ENCODE measurements around the gene PAX6. TPM values are rescaled to one million over a fixed set of nuclear protein-coding genes. Genes with fewer than 3 reads are reported as not detected.

The PAX6 gene
- total and polyA plus RNA-seq, 2 donors (not counting 1 experiment from before 2014, with no cell fraction given), result 0.44 TPM; not detected in 1

GRCh38 chr11:31834237-31834636 is 23.1 kb upstream of the PAX6 start:
- Histone ChIP-seq H3K4me1 (ENCODE audit: control insufficient read depth, extremely low read depth, insufficient read depth, low read length) (no peaks in the 10 kb centered on the region), H2AFZ (ENCODE audit: low read length) (no peak overlapping the region), H3K27ac (ENCODE audit: insufficient read depth, low read length) (no peak overlapping the region), H3K9me3 (ENCODE audit: control insufficient read depth, insufficient read depth, low read depth, low read length) (no peaks in the 10 kb centered on the region), H3K9ac (ENCODE audit: insufficient read depth, low read length) (no peak overlapping the region), H3K79me2 (ENCODE audit: control insufficient read depth, insufficient read depth, low read length) (no peaks in the 10 kb centered on the region), H4K20me1 (ENCODE audit: control insufficient read depth, extremely low read depth, insufficient read depth, low read length) (no peaks in the 10 kb centered on the region), H3K4me2 (ENCODE audit: extremely low read depth, insufficient read depth, low read length) (no peak overlapping the region), H3K36me3 (ENCODE audit: control insufficient read depth, insufficient read depth, low read length) (no peaks in the 10 kb centered on the region), H3K4me3 (replicated peaks in 1 of 4; ENCODE audit: control extremely low read depth in 1 of 4, insufficient read depth in 1 of 4, low read depth in 3 of 4, low read length in 4 of 4) (no peak overlapping the region), H3K27me3 (ENCODE audit: control insufficient read depth, insufficient read depth, low read length) (peaks cover 30% of the 10 kb centered on the region)
- DNase-seq (ENCODE audit: low read depth in 2 of 2), result no peak
- TF ChIP-seq, protein P1, sequence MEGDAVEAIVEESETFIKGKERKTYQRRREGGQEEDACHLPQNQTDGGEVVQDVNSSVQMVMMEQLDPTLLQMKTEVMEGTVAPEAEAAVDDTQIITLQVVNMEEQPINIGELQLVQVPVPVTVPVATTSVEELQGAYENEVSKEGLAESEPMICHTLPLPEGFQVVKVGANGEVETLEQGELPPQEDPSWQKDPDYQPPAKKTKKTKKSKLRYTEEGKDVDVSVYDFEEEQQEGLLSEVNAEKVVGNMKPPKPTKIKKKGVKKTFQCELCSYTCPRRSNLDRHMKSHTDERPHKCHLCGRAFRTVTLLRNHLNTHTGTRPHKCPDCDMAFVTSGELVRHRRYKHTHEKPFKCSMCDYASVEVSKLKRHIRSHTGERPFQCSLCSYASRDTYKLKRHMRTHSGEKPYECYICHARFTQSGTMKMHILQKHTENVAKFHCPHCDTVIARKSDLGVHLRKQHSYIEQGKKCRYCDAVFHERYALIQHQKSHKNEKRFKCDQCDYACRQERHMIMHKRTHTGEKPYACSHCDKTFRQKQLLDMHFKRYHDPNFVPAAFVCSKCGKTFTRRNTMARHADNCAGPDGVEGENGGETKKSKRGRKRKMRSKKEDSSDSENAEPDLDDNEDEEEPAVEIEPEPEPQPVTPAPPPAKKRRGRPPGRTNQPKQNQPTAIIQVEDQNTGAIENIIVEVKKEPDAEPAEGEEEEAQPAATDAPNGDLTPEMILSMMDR (conservative IDR thresholded peaks at IDR 0.05 in 1 of 2, IDR thresholded peaks at IDR 0.05 in 1 of 2; ENCODE audit: low read depth in 1 of 2, low read length in 2 of 2), result no peak
- TF ChIP-seq EZH2 (IDR thresholded peaks at IDR 0.05; ENCODE audit: low read length, missing control alignments), result no peak

- no peak overlapping the region for H3K9ac ChIP-seq (ENCODE audit: insufficient read depth, low read length)
- H3K27me3 ChIP-seq (ENCODE audit: control insufficient read depth, insufficient read depth, low read length), result peaks cover 45% of the 10 kb centered on the region
- no peak overlapping the region for H3K27ac ChIP-seq (ENCODE audit: insufficient read depth, low read length)
- H2AFZ ChIP-seq (ENCODE audit: low read length), result no peak overlapping the region
- no peak overlapping the region for H3K4me3 ChIP-seq (replicated peaks in 1 of 4; ENCODE audit: control extremely low read depth in 1 of 4, insufficient read depth in 1 of 4, low read depth in 3 of 4, low read length in 4 of 4)
- no peaks in the 10 kb centered on the region for H3K79me2 ChIP-seq (ENCODE audit: control insufficient read depth, insufficient read depth, low read length)
- no peaks in the 10 kb centered on the region for H3K36me3 ChIP-seq (ENCODE audit: control insufficient read depth, insufficient read depth, low read length)
- TF ChIP-seq, protein P1 (conservative IDR thresholded peaks at IDR 0.05 in 1 of 2, IDR thresholded peaks at IDR 0.05 in 1 of 2; ENCODE audit: low read depth in 1 of 2, low read length in 2 of 2), result no peak
- TF ChIP-seq EZH2 (IDR thresholded peaks at IDR 0.05; ENCODE audit: low read length, missing control alignments), result no peak
- H3K4me1 ChIP-seq (ENCODE audit: control insufficient read depth, extremely low read depth, insufficient read depth, low read length), result no peaks in the 10 kb centered on the region
- H4K20me1 ChIP-seq (ENCODE audit: control insufficient read depth, extremely low read depth, insufficient read depth, low read length), result no peaks in the 10 kb centered on the region
- DNase-seq (ENCODE audit: low read depth in 2 of 2), result no peak
- no peak overlapping the region for H3K4me2 ChIP-seq (ENCODE audit: extremely low read depth, insufficient read depth, low read length)
- no peaks in the 10 kb centered on the region for H3K9me3 ChIP-seq (ENCODE audit: control insufficient read depth, insufficient read depth, low read depth, low read length)
Observed at GRCh38 chr11:31830406-31830805, 19.3 kb upstream of the PAX6 start.

DNA sequence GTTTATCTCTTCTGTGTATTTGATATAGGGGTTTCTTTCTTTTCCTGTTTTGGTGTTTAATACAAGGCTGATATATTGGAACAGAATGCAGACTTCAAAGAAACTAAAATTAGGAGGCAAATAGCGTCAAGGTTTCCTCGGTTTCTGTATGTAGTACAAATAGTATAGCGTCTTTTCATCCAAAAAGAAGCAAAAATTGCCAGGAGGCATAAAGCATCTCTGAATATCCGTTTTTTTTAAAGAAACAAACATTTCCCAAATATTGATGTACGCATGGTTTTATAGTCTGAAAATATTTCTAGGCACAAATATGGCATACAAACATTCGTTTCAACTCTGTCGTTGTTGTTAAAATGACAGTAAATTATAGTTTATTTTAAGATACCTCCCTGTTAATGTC is 17.1 kb upstream of the PAX6 start:
- Histone ChIP-seq H3K4me2 (ENCODE audit: extremely low read depth, insufficient read depth, low read length) (no peak overlapping the region), H3K4me1 (ENCODE audit: control insufficient read depth, extremely low read depth, insufficient read depth, low read length) (no peaks in the 10 kb centered on the region), H3K27me3 (ENCODE audit: control insufficient read depth, insufficient read depth, low read length) (peaks cover 56% of the 10 kb centered on the region), H4K20me1 (ENCODE audit: control insufficient read depth, extremely low read depth, insufficient read depth, low read length) (no peaks in the 10 kb centered on the region), H3K36me3 (ENCODE audit: control insufficient read depth, insufficient read depth, low read length) (no peaks in the 10 kb centered on the region), H3K9ac (ENCODE audit: insufficient read depth, low read length) (no peak overlapping the region), H3K27ac (ENCODE audit: insufficient read depth, low read length) (no peak overlapping the region), H2AFZ (ENCODE audit: low read length) (no peak overlapping the region), H3K79me2 (ENCODE audit: control insufficient read depth, insufficient read depth, low read length) (no peaks in the 10 kb centered on the region), H3K4me3 (replicated peaks in 1 of 4; ENCODE audit: control extremely low read depth in 1 of 4, insufficient read depth in 1 of 4, low read depth in 3 of 4, low read length in 4 of 4) (no peak overlapping the region), H3K9me3 (ENCODE audit: control insufficient read depth, insufficient read depth, low read depth, low read length) (no peaks in the 10 kb centered on the region)
- DNase-seq (ENCODE audit: low read depth in 2 of 2), result no peak
- TF ChIP-seq, protein P1 (conservative IDR thresholded peaks at IDR 0.05 in 1 of 2, IDR thresholded peaks at IDR 0.05 in 1 of 2; ENCODE audit: low read depth in 1 of 2, low read length in 2 of 2), result no peak
- no peak for TF ChIP-seq EZH2 (IDR thresholded peaks at IDR 0.05; ENCODE audit: low read length, missing control alignments)

Data from fibroblast of lung (primary cell).